ENCODE data around the gene PITPNM3. TPM values are rescaled to one million over a fixed set of nuclear protein-coding genes. Genes with fewer than 3 reads are reported as not detected.

The PITPNM3 gene
- total and polyA plus RNA-seq, 2 experiments from 2014 or later: 1.0 to 1.5 TPM

DNA sequence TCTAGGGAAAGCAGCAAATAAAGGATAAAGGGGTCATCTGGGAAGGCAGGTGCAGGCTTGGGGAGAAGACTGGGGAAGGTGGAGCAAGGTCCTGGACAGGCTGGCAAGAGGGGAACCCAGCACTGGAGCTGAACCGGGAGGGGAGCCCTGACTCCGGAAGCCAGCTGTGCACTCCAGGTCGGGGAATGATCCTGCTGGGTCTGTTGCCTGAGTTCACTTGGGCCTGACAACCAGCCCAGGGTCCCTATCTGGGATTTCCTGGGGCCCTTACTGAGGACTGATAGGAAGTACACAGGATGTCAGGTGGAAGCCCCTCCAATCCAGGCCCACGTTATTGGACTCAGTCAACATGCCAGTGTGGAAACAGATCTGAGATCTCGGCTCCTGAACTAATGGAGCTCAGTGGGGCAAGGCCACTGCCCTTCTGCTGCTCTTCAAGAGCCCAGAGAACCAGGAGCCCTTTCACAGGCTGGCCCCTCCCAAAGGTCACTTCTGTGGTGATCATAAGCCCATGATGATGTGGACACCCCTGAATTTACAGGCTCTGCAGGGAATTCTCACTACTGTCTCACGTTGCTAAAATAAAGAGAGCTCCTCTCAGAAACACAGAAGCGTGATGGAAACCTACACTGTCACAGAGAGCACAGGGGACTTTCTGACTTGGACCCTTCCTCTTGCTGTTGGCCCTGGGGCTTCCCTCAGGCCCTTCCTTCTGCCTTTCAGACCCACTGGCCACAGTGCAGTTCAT is 19.9 kb upstream of the PITPNM3 start (continued):
- TF ChIP-seq, protein P1, sequence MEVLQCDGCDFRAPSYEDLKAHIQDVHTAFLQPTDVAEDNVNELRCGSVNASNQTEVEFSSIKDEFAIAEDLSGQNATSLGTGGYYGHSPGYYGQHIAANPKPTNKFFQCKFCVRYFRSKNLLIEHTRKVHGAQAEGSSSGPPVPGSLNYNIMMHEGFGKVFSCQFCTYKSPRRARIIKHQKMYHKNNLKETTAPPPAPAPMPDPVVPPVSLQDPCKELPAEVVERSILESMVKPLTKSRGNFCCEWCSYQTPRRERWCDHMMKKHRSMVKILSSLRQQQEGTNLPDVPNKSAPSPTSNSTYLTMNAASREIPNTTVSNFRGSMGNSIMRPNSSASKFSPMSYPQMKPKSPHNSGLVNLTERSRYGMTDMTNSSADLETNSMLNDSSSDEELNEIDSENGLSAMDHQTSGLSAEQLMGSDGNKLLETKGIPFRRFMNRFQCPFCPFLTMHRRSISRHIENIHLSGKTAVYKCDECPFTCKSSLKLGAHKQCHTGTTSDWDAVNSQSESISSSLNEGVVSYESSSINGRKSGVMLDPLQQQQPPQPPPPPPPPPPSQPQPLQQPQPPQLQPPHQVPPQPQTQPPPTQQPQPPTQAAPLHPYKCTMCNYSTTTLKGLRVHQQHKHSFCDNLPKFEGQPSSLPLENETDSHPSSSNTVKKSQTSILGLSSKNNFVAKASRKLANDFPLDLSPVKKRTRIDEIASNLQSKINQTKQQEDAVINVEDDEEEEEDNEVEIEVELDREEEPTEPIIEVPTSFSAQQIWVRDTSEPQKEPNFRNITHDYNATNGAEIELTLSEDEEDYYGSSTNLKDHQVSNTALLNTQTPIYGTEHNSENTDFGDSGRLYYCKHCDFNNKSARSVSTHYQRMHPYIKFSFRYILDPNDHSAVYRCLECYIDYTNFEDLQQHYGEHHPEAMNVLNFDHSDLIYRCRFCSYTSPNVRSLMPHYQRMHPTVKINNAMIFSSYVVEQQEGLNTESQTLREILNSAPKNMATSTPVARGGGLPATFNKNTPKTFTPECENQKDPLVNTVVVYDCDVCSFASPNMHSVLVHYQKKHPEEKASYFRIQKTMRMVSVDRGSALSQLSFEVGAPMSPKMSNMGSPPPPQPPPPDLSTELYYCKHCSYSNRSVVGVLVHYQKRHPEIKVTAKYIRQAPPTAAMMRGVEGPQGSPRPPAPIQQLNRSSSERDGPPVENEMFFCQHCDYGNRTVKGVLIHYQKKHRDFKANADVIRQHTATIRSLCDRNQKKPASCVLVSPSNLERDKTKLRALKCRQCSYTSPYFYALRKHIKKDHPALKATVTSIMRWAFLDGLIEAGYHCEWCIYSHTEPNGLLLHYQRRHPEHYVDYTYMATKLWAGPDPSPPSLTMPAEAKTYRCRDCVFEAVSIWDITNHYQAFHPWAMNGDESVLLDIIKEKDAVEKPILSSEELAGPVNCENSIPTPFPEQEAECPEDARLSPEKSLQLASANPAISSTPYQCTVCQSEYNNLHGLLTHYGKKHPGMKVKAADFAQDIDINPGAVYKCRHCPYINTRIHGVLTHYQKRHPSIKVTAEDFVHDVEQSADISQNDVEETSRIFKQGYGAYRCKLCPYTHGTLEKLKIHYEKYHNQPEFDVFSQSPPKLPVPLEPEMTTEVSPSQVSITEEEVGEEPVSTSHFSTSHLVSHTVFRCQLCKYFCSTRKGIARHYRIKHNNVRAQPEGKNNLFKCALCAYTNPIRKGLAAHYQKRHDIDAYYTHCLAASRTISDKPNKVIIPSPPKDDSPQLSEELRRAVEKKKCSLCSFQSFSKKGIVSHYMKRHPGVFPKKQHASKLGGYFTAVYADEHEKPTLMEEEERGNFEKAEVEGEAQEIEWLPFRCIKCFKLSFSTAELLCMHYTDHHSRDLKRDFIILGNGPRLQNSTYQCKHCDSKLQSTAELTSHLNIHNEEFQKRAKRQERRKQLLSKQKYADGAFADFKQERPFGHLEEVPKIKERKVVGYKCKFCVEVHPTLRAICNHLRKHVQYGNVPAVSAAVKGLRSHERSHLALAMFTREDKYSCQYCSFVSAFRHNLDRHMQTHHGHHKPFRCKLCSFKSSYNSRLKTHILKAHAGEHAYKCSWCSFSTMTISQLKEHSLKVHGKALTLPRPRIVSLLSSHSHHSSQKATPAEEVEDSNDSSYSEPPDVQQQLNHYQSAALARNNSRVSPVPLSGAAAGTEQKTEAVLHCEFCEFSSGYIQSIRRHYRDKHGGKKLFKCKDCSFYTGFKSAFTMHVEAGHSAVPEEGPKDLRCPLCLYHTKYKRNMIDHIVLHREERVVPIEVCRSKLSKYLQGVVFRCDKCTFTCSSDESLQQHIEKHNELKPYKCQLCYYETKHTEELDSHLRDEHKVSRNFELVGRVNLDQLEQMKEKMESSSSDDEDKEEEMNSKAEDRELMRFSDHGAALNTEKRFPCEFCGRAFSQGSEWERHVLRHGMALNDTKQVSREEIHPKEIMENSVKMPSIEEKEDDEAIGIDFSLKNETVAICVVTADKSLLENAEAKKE (CRISPR knock-in tag; IDR thresholded peaks at IDR 0.05): no peak
- no peak for TF ChIP-seq ZNF114 (CRISPR knock-in tag; IDR thresholded peaks at IDR 0.05)
- TF ChIP-seq JUNB (IDR thresholded peaks at IDR 0.05; ENCODE audit: unreplicated experiment): no peak
- no peak for TF ChIP-seq POLR2AphosphoS5 (IDR thresholded peaks at IDR 0.05; ENCODE audit: low read depth)
- no peak for TF ChIP-seq ZNF331 (CRISPR knock-in tag; IDR thresholded peaks at IDR 0.05; ENCODE audit: low read depth)
- no peak for TF ChIP-seq EZH2 (IDR thresholded peaks at IDR 0.05; ENCODE audit: low read depth, unreplicated experiment)
- TF ChIP-seq NANOG (IDR thresholded peaks at IDR 0.05; ENCODE audit: borderline replicate concordance): no peak

DNA sequence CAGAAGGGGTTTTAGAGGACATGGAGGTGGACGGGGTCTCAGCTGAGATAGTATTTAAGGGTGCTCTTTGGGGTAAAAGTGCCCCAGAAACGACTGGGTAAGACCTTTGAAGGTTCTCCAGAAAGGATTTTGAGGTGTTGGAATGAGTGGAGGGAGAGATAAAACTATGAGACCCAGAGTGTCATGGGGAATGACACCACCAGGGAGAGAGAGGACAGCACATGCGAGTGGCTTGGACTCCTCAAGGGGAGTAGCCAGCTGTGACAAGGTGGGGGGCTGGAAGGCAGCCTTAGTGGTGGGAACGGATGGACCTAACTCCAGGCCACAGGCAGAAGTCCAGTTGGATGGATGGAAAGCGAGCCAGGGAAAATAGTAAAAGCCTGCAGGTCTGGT is 19.2 kb upstream of the PITPNM3 start:
- ATAC-seq (no peak), DNase-seq (ENCODE audit: low spot score) (no peak)
- no peaks in the 10 kb centered on the region; the same call in 2 of the 3 replicates for H3K9me3 Mint-ChIP-seq
- Histone ChIP-seq H3K27ac (ENCODE audit: low read depth) (no peak overlapping the region), H4K20me1 (replicated peaks; ENCODE audit: insufficient read depth) (no peaks in the 10 kb centered on the region), H3K9me2 (ENCODE audit: insufficient read depth) (no peaks in the 10 kb centered on the region), H2AFZ (no peak overlapping the region), H3F3A (replicated peaks; ENCODE audit: low read depth) (no peaks in the 10 kb centered on the region), H3K4me3 (no peak overlapping the region), H3K4me1 (ENCODE audit: insufficient read depth) (peaks cover 10% of the 10 kb centered on the region; the same call in 1 of the 2 replicates), H3K4me2 (no peak overlapping the region; the same call in 1 of the 2 replicates), H3K36me3 (ENCODE audit: insufficient read depth) (no peaks in the 10 kb centered on the region), H3K27me3 (ENCODE audit: insufficient read depth) (no peaks in the 10 kb centered on the region), H3K79me2 (replicated peaks; ENCODE audit: insufficient read depth) (no peaks in the 10 kb centered on the region)
- peaks cover 5% of the 10 kb centered on the region for H3K27me3 Mint-ChIP-seq (ENCODE audit: insufficient read depth, low read depth, poor library complexity)
- no peak overlapping the region for H3K4me3 Mint-ChIP-seq
- H3K27ac Mint-ChIP-seq: peak overlapping the region; percentile 90
- H3K36me3 Mint-ChIP-seq (ENCODE audit: low read depth): peaks cover 27% of the 10 kb centered on the region
- peaks cover 29% of the 10 kb centered on the region for H3K4me1 Mint-ChIP-seq
- no peak for TF ChIP-seq EZH2phosphoT487 (IDR thresholded peaks at IDR 0.05; ENCODE audit: unreplicated experiment)
- TF ChIP-seq, protein P2, sequence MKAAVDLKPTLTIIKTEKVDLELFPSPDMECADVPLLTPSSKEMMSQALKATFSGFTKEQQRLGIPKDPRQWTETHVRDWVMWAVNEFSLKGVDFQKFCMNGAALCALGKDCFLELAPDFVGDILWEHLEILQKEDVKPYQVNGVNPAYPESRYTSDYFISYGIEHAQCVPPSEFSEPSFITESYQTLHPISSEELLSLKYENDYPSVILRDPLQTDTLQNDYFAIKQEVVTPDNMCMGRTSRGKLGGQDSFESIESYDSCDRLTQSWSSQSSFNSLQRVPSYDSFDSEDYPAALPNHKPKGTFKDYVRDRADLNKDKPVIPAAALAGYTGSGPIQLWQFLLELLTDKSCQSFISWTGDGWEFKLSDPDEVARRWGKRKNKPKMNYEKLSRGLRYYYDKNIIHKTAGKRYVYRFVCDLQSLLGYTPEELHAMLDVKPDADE (IDR thresholded peaks at IDR 0.05): no peak
- TF ChIP-seq EZH2 (IDR thresholded peaks at IDR 0.05; ENCODE audit: low read depth, unreplicated experiment): no peak
- TF ChIP-seq STAT1 (IDR thresholded peaks at IDR 0.05; ENCODE audit: unreplicated experiment): no peak
- no peak for TF ChIP-seq CREB1 (CRISPR knock-in tag; IDR thresholded peaks at IDR 0.05; ENCODE audit: low read depth)
- TF ChIP-seq POLR2AphosphoS5 (IDR thresholded peaks at IDR 0.05; ENCODE audit: low read depth): no peak
- TF ChIP-seq, protein P3, sequence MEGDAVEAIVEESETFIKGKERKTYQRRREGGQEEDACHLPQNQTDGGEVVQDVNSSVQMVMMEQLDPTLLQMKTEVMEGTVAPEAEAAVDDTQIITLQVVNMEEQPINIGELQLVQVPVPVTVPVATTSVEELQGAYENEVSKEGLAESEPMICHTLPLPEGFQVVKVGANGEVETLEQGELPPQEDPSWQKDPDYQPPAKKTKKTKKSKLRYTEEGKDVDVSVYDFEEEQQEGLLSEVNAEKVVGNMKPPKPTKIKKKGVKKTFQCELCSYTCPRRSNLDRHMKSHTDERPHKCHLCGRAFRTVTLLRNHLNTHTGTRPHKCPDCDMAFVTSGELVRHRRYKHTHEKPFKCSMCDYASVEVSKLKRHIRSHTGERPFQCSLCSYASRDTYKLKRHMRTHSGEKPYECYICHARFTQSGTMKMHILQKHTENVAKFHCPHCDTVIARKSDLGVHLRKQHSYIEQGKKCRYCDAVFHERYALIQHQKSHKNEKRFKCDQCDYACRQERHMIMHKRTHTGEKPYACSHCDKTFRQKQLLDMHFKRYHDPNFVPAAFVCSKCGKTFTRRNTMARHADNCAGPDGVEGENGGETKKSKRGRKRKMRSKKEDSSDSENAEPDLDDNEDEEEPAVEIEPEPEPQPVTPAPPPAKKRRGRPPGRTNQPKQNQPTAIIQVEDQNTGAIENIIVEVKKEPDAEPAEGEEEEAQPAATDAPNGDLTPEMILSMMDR (conservative IDR thresholded peaks at IDR 0.05; ENCODE audit: low read depth in 2 of 2): no peak
